Uterus (tissue), 4 donors: ENCODE measurements around the gene CDH4. TPM values are rescaled to one million over a fixed set of nuclear protein-coding genes. Genes with fewer than 3 reads are reported as not detected.

Experiments used
- DNase-seq, 2 donors: peaks; one replicate each; pipeline ENCODE4 v3.0.0-alpha.2; 2019 to 2020
- H3K27ac ChIP-seq, 2 donors: fragments of 200-600 bp; sonication (generic); 1 replicate in 1 of 2; 2 replicates in 1 of 2; pipeline ENCODE4 v1.5.1; 2016 to 2018
- H3K27me3 ChIP-seq, 2 donors: fragments of 200-600 bp; sonication (generic); one replicate each; pipeline ENCODE4 v1.5.1; 2018 to 2019; ENCODE audit warnings: control low read depth in 1 of 2
- H3K36me3 ChIP-seq, 2 donors: fragments of 200-600 bp; sonication (generic); one replicate each; pipeline ENCODE4 v1.5.1; 2019; ENCODE audit warnings: control low read depth in 1 of 2
- H3K4me1 ChIP-seq, 2 donors: fragments of 200-600 bp; sonication (generic); one replicate each; pipeline ENCODE4 v1.5.1; 2018 to 2019; ENCODE audit warnings: control low read depth in 1 of 2
- H3K4me3 ChIP-seq, 2 donors: fragments of 200-600 bp; sonication (generic); 1 replicate in 1 of 2; 2 replicates in 1 of 2; pipeline ENCODE4 v1.5.1; 2018 to 2019; ENCODE audit warnings: mild to moderate bottlenecking in 1 of 2
- H3K9me3 ChIP-seq, 2 donors: fragments of 200-600 bp; sonication (generic); one replicate each; pipeline ENCODE4 v1.5.1; 2019; ENCODE audit warnings: control low read depth in 1 of 2
- CTCF ChIP-seq, 4 experiments: fragments of 200-600 bp in 2 of 4; fragments of 450-650 bp in 2 of 4; sonication (generic) in 2 of 4; IDR thresholded peaks; one replicate each; pipeline ENCODE4 v1.5.1; 2016 to 2019; ENCODE audit warnings: antibody characterized with exemption in 4 of 4, mild to moderate bottlenecking in 2 of 4, moderate library complexity in 1 of 4
- POLR2A ChIP-seq, 2 donors: fragments of 450-650 bp; IDR thresholded peaks; one replicate each; pipeline ENCODE4 v1.6.1; 2016; ENCODE audit warnings: antibody characterized with exemption in 2 of 2, mild to moderate bottlenecking in 1 of 2, moderate library complexity in 1 of 2
- intact Hi-C: fragments of 100-400 bp; cut with DNase I; formaldehyde crosslinking; loops from one replicate; pipeline ENCODE4 v1.15.1; 2023; ENCODE audit warnings: low total_unique reads
- total RNA-seq, 4 donors: library from RNA; depleted of rRNA in 3 of 4; stranded (reverse); fragments of >200 nt in 3 of 4; gene quantifications; one replicate each; pipeline versions ENCODE4 v1.1.0 to v1.2.4, GENCODE V29; 2014 to 2023
- donor health status: DM: yes; HTN: yes; CAD: no.

Gene CDH4
- total RNA-seq, 4 donors from 2014 or later: under 0.01 to 0.55 TPM; not detected in 2

- H3K27ac ChIP-seq: no peak overlapping the region
- H3K4me3 ChIP-seq: no peak overlapping the region
- no peak for DNase-seq
- H3K4me1 ChIP-seq: no peaks in the 10 kb centered on the region
- H3K27me3 ChIP-seq: no peaks in the 10 kb centered on the region
- no peaks in the 10 kb centered on the region for H3K9me3 ChIP-seq
- H3K36me3 ChIP-seq: no peaks in the 10 kb centered on the region
- TF ChIP-seq CTCF (IDR thresholded peaks at IDR 0.05) (no peak), POLR2A (IDR thresholded peaks at IDR 0.05) (no peak)
- intact Hi-C loops: no loop called here
These were observed 174.3 kb downstream of the CDH4 start for GRCh38 chr20:61426352-61426751.

GRCh38 chr20:61429458-61430227, 177.6 kb downstream of the CDH4 start:
- Histone ChIP-seq H3K4me3 (no peak overlapping the region), H3K27ac (no peak overlapping the region), H3K27me3 (no peaks in the 10 kb centered on the region), H3K4me1 (no peaks in the 10 kb centered on the region), H3K36me3 (no peaks in the 10 kb centered on the region), H3K9me3 (no peaks in the 10 kb centered on the region)
- TF ChIP-seq POLR2A (IDR thresholded peaks at IDR 0.05) (no peak), CTCF (IDR thresholded peaks at IDR 0.05) (no peak)
- intact Hi-C loops: no loop called here
- DNase-seq: no peak

GRCh38 chr20:61430228-61430624, 178.2 kb downstream of the CDH4 start:
- H3K4me1 ChIP-seq: no peaks in the 10 kb centered on the region
- H3K4me3 ChIP-seq: no peak overlapping the region
- no peaks in the 10 kb centered on the region for H3K36me3 ChIP-seq
- H3K27ac ChIP-seq: no peak overlapping the region
- intact Hi-C loops: no loop called here
- H3K27me3 ChIP-seq: no peaks in the 10 kb centered on the region
- no peak for DNase-seq
- no peaks in the 10 kb centered on the region for H3K9me3 ChIP-seq
- TF ChIP-seq CTCF (IDR thresholded peaks at IDR 0.05): no peak
- TF ChIP-seq POLR2A (IDR thresholded peaks at IDR 0.05): no peak

GRCh38 chr20:61433176-61433575, 181.1 kb downstream of the CDH4 start:
- intact Hi-C loops: no loop called here
- no peaks in the 10 kb centered on the region for H3K36me3 ChIP-seq
- H3K9me3 ChIP-seq: no peaks in the 10 kb centered on the region
- DNase-seq: no peak
- no peaks in the 10 kb centered on the region for H3K27me3 ChIP-seq
- TF ChIP-seq POLR2A (IDR thresholded peaks at IDR 0.05) (no peak), CTCF (IDR thresholded peaks at IDR 0.05) (no peak)
- H3K4me3 ChIP-seq: no peak overlapping the region
- no peaks in the 10 kb centered on the region for H3K4me1 ChIP-seq
- H3K27ac ChIP-seq: no peak overlapping the region

DNA sequence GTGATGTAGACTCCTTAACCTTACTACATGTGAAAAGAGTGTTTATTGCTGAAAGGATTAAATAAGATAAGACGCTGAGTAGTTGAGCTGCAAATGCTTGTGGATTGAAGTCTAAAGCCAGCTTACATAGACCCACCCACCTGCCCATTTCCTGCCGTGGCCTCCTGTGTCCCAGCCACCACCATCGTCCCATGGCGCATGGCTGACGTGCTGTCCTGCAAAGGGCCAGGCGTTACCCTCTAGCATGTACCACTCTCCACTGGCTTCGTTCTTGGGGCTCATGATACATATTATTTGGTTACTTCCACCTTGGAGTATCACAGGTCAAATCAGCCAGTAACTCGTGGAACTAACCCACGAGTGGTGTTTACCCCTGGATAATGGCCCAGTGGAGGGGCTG, 181.8 kb downstream of the CDH4 start:
- no peaks in the 10 kb centered on the region for H3K36me3 ChIP-seq
- no peak overlapping the region for H3K4me3 ChIP-seq
- no peaks in the 10 kb centered on the region for H3K27me3 ChIP-seq
- H3K27ac ChIP-seq: no peak overlapping the region
- no peak for TF ChIP-seq POLR2A (IDR thresholded peaks at IDR 0.05)
- no peak for TF ChIP-seq CTCF (IDR thresholded peaks at IDR 0.05)
- H3K9me3 ChIP-seq: no peaks in the 10 kb centered on the region
- DNase-seq: no peak
- no peaks in the 10 kb centered on the region for H3K4me1 ChIP-seq
- intact Hi-C loops: no loop called here
